GM21619 (cell line): Measurements from ENCODE around the gene GGPS1.
A peak's percentile ranks its signal among the peaks of the same experiment; 100 is the strongest.
"Not testable (repeated sequence)": the region's sequence is repeated elsewhere in the genome, so short reads cannot be mapped to it uniquely, and the experiment has no call there.

Experiments used
- ATAC-seq: cut with Tn5 transposase; IDR thresholded peaks from one replicate; pipeline ENCODE4 v1.9.1; 2021; ENCODE audit not compliant: unreplicated experiment

The GGPS1 gene

DNA sequence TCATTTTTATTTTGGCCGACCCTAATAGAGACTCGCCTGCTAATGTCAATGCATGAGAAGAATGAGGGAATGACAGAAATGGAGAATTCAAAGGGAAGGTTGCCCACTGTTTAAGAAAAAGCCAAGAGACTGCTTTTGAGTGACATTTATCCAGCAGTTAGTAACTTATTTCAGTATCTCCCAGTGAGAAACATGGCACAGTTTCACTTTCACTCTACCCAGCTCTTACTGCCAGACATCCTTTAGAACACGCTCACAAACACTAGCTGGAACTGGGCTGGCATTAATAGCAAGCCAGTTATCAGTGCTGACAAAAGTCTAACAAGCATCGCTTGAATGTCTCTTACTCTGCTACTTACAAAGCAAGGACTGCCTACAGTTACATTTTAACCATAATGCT is 8.5 kb downstream of the GGPS1 start:
- ATAC-seq: no peak

DNA sequence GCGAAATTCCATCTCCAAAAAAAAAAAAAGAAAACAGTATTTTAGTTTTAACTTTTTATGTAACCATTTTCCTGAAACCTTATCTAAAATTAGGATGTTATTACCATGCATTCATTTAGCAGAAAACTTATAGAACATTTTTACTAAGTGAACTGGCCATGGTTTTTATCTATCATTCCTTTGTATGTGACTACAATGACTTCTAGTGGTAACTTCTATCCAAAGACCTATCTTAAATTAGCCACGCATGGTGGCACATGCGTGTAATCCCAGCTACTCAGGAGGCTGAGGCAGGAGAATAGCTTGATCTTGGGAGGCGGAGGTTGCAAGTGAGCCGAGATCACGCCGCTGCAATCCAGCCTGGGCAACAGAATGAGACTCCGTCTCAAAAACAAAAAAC is 11.4 kb downstream of the GGPS1 start:
- no peak for ATAC-seq

GRCh38 chr1:235341334-235341733 is 13.0 kb downstream of the GGPS1 start:
- no peak for ATAC-seq

DNA sequence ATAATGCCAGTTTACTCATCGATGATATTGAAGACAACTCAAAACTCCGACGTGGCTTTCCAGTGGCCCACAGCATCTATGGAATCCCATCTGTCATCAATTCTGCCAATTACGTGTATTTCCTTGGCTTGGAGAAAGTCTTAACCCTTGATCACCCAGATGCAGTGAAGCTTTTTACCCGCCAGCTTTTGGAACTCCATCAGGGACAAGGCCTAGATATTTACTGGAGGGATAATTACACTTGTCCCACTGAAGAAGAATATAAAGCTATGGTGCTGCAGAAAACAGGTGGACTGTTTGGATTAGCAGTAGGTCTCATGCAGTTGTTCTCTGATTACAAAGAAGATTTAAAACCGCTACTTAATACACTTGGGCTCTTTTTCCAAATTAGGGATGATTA is 13.7 kb downstream of the GGPS1 start:
- no peak for ATAC-seq

GRCh38 chr1:235342471-235342870 is 14.1 kb downstream of the GGPS1 start:
- ATAC-seq: no peak

DNA sequence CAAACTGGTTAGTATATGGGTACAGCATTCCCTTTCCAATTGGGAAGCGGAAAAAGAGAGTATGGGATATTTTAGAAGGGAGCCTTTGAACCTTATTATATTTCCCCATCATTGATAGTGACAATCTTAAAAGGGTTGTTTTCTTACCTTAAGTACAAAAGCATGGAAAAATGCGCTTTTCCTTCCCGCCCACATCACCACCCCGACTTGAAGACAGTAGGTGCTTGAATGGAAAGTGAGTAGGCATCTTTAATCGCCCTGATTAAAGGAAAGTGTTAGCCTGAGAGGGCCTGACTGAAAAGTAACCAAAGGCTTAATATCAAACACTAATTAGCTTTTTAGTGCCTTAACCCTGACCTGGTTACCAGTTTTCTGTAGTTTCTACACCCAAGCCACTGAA is 15.4 kb downstream of the GGPS1 start:
- ATAC-seq: no peak

DNA sequence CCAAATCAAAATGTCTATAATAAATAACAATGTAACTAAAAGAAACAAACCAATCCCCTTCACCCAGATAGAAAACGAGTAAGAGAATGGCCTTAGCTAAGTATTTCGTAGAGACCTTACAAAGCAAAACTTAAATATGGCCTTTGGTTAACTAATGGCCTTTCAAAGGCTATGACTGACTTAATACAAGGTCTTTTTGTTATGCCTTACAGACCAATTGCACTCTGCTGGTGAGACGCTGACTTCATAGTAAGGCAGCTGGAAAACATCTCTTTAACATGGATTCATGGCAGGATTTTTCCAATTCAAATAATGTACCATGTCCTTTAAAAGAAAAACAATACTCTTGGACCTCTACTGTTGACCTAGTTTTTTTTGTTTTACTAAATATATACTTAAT is 23.1 kb downstream of the GGPS1 start:
- no peak for ATAC-seq

DNA sequence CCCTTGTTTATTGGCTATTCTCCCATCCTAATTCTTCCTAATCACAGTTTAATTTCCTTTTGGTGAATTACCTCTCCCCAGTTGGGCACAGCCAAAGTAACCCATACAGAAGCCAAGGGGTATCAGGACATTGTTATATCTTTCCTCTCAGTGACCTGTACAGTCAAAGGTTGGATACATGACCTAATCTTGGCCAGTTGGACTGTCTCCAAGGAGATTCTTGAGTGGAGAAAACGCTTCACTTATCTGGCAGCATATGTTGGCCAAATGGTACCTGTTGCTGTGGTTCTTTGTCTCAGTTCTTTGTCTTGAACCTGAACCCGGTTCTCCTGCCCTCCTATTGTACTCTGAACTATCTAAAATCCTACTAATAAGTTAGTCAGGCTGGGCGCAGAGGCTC is 23.5 kb downstream of the GGPS1 start:
- no peak for ATAC-seq

DNA sequence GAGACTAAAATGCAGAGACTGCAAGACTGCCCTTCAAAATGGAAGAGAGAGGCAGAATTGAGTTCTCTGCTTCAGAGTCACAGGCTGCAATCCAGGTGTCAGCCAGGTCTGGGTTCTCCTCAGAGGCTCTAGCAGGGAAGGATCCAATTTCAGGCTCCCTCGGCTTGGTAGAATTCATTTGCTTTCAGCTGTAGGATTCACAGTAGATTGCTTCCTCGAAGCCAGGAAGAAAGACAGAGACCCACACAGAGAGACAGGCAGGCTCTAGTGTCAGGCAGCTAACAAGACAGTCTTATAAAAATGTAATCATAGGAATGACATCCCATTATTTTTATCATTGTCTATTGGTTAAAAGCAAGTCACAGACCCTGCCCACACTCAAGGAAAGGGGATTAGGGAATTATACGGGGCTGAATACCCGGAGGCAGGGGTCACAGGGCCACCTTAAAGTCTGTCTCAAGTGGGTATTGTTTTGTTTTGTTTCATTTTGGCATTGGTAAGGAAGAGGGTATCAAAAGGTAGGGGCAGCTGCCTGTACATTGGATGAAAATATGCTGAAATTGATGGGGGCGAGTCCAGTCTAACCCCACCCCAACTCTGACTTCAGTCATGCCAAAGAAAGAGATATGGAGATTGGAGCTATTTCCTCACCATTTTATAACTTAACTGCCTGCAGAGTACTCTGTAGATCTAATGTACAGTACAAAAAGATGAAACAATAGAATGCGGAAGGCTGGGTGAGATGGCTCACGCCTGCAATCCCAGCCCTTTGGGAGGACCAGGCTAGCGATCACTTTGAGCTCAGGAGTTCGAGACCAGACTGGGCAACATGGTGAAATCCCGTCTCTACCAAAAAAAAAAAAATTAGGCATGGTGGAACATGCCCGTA is 29.4 kb downstream of the GGPS1 start:
- no peak for ATAC-seq

GRCh38 chr1:235358899-235359298 is 30.5 kb downstream of the GGPS1 start:
- no peak for ATAC-seq

- ATAC-seq: not testable (repeated sequence)
Measured at GRCh38 chr1:235364189-235364588, 35.8 kb downstream of the GGPS1 start.

DNA sequence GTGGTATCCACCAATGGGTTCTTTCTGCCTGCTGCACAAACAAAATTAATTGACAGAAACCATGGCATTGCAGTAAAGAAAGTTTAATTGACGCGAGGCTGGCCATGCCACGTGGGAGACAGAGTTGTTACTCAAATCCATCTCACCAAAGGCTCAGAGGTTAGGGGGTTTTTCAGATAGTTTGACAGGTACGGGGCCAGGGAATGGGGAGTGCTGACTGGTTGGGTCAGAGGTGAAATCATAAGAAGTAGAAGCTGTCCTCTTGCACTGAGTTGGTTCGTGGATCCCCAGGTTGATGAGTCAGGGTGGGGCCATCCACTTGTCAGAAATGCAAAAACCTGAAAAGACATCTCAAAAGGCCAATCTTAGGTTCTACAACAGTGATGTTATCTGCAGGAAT is 37.9 kb downstream of the GGPS1 start:
- no peak for ATAC-seq

DNA sequence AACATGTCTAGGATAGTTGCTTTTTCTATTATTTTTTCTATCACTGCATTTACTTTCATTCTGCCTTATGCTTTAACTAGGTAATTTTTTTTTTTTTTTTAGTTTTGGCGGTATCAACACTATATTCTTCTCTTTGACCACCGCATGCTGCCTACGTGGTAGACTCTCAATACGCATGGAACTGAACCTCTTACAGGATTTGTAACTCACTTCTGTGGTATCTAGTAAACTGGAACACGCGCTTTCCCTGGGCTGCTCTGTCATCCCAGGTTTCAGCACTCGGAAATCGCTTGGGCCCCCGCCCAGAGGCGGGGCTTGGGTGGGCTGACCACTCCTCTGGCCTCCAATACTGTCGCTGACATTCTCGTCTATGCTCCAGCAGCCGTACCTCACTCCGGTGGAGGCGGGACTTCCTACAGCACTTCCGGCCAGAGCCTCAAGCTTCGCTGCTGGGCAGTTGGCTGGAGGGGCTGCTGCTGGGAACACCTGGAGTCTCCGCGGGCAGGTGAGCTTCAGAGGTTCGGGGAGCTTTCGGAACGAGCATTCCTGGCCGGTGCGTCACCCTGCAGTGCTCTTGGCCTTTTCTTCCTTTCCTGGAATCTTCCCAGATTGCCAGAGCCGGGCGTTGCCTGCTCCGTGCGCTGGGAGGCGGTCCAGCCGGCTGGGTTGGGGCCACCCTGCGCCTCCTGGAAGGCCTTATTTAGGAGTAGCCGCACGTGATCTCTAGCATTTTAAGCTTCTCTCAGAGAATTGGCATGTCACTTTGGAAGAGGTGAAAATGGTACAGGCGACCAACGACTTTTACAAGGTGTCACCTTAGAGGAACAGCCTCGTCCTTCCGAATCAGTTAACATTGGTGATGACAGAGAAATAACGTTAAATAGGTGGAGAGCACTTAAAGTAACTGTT is 38.9 kb downstream of the GGPS1 start, which contains the start of gene TBCE:
TBCE (plus strand) TSS at position 428 of the 909 bp plus-strand sequence. CDS start 12,623 bp downstream, outside the sequence.
- peak; percentile 100 for ATAC-seq

DNA sequence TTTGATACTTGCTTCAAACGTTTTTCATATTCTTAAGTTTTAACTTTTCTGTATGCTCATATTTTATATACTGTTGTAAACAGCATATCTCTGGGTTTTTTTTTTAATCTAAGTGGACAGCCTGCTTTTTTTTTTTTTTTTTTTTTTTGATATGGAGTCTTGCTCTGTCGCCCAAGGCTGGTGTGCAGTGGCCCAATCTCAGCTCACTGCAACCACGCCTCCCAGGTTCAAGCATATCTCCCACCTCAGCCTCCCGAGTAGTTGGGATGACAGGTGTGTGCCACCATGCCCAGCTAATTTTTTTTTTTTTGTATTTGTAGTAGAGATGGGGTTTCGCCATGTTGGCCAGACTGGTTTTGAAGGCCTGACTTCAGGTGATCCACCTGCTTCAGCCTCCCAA is 40.1 kb downstream of the GGPS1 start:
- no peak for ATAC-seq

GRCh38 chr1:235369802-235370201 is 41.4 kb downstream of the GGPS1 start:
- ATAC-seq: no peak

- ATAC-seq: no peak
Measured at GRCh38 chr1:235375919-235376605, 47.7 kb downstream of the GGPS1 start.

GRCh38 chr1:235378134-235378735 is 49.9 kb downstream of the GGPS1 start:
- ATAC-seq: not testable (repeated sequence)

DNA sequence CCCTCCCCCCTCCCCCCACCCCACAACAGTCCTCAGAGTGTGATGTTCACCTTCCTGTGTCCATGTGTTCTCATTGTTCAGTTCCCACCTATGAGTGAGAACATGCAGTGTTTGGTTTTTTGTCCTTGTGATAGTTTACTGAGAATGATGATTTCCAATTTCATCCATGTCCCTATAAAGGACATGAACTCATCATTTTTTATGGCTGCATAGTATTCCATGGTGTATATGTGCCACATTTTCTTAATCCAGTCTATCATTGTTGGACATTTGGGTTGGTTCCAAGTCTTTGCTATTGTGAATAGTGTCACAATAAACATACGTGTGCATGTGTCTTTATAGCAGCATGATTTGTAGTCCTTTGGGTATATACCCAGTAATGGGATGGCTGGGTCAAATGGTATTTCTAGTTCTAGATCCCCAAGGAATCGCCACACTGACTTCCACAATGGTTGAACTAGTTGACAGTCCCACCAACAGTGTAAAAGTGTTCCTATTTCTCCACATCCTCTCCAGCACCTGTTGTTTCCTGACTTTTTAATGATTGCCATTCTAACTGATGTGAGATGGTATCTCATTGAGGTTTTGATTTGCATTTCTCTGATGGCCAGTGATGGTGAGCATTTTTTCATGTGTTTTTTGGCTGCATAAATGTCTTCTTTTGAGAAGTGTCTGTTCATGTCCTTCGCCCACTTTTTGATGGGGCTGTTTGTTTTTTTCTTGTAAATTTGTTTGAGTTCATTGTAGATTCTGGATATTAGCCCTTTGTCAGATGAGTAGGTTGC is 53.8 kb downstream of the GGPS1 start:
- not testable (repeated sequence) for ATAC-seq

- not testable (repeated sequence) for ATAC-seq
Measured at GRCh38 chr1:235385633-235386032, 57.3 kb downstream of the GGPS1 start.

GRCh38 chr1:235391874-235392273 is 63.5 kb downstream of the GGPS1 start:
- no peak for ATAC-seq
